Neural cell (in vitro differentiated cells): ENCODE results near the gene TMPRSS6.

Experiments used
- EP300 ChIP-seq: fragments of 450-650 bp; conservative IDR thresholded peaks from 2 replicates; pipeline ENCODE4 v1.6.1; 2014; ENCODE audit warnings: antibody characterized with exemption, mild to moderate bottlenecking, moderate library complexity; ENCODE audit not compliant: poor library complexity, severe bottlenecking
- POLR2AphosphoS5 ChIP-seq: IDR thresholded peaks from 2 replicates; pipeline ENCODE4 v1.6.1; 2012
- TAF1 ChIP-seq: IDR thresholded peaks from 2 replicates; pipeline ENCODE4 v1.6.1; 2012; ENCODE audit warnings: low read depth
- TF ChIP-seq, protein P1 (sequence below): fragments of 450-650 bp; IDR thresholded peaks from 2 replicates; pipeline ENCODE4 v1.5.1; 2014; ENCODE audit warnings: antibody characterized with exemption, mild to moderate bottlenecking, moderate library complexity; ENCODE audit not compliant: poor library complexity, severe bottlenecking
- TF ChIP-seq, protein P2 (sequence below): IDR thresholded peaks from 2 replicates; pipeline ENCODE4 v1.6.1; 2012; ENCODE audit warnings: borderline replicate concordance

DNA sequence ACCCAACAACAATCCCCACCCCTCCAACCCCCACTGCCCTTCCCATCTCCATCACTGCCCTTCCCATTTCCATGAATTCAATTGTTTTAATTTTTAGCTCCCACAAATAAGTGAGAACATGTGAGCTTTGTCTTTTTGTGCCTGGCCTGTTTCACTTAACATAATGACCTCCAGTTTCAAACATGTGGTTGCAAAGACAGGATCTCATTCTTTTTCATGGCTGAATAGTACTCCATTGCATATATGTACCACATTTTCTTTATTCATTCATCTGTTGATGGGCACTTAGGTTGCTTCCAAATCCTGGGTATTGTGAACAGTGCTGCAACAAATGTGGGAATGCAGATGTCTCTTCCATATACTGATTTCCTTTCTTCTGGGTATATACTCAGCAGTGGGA, 41.2 kb upstream of the TMPRSS6 start:
- TF ChIP-seq POLR2AphosphoS5 (no peak), EP300 (no peak), TAF1 (no peak)
- TF ChIP-seq, protein P1, sequence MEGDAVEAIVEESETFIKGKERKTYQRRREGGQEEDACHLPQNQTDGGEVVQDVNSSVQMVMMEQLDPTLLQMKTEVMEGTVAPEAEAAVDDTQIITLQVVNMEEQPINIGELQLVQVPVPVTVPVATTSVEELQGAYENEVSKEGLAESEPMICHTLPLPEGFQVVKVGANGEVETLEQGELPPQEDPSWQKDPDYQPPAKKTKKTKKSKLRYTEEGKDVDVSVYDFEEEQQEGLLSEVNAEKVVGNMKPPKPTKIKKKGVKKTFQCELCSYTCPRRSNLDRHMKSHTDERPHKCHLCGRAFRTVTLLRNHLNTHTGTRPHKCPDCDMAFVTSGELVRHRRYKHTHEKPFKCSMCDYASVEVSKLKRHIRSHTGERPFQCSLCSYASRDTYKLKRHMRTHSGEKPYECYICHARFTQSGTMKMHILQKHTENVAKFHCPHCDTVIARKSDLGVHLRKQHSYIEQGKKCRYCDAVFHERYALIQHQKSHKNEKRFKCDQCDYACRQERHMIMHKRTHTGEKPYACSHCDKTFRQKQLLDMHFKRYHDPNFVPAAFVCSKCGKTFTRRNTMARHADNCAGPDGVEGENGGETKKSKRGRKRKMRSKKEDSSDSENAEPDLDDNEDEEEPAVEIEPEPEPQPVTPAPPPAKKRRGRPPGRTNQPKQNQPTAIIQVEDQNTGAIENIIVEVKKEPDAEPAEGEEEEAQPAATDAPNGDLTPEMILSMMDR = no peak
- TF ChIP-seq, protein P2, sequence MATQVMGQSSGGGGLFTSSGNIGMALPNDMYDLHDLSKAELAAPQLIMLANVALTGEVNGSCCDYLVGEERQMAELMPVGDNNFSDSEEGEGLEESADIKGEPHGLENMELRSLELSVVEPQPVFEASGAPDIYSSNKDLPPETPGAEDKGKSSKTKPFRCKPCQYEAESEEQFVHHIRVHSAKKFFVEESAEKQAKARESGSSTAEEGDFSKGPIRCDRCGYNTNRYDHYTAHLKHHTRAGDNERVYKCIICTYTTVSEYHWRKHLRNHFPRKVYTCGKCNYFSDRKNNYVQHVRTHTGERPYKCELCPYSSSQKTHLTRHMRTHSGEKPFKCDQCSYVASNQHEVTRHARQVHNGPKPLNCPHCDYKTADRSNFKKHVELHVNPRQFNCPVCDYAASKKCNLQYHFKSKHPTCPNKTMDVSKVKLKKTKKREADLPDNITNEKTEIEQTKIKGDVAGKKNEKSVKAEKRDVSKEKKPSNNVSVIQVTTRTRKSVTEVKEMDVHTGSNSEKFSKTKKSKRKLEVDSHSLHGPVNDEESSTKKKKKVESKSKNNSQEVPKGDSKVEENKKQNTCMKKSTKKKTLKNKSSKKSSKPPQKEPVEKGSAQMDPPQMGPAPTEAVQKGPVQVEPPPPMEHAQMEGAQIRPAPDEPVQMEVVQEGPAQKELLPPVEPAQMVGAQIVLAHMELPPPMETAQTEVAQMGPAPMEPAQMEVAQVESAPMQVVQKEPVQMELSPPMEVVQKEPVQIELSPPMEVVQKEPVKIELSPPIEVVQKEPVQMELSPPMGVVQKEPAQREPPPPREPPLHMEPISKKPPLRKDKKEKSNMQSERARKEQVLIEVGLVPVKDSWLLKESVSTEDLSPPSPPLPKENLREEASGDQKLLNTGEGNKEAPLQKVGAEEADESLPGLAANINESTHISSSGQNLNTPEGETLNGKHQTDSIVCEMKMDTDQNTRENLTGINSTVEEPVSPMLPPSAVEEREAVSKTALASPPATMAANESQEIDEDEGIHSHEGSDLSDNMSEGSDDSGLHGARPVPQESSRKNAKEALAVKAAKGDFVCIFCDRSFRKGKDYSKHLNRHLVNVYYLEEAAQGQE = no peak
